Measurements from ENCODE around the gene TPM1. TPM values are rescaled to one million over a fixed set of nuclear protein-coding genes. Genes with fewer than 3 reads are reported as not detected.

The TPM1 gene
- total and polyA plus RNA-seq, 10 of the 15 experiments (the other 5 are each of a cell fraction or from before 2014, with no cell fraction given), result 0.43 to 10.0 (median 2.4) TPM

GRCh38 chr15:63093486-63094205, 51.1 kb downstream of the TPM1 start:
- Histone ChIP-seq H3K36me3 (ENCODE audit: control insufficient read depth in 2 of 2, insufficient read depth in 2 of 2, low read length in 1 of 2) (no peaks in the 10 kb centered on the region), H3K9me3 (replicated peaks; ENCODE audit: control insufficient read depth, insufficient read depth, low read length) (no peaks in the 10 kb centered on the region), H4K20me1 (ENCODE audit: control insufficient read depth, insufficient read depth) (no peaks in the 10 kb centered on the region), H3K27ac (ENCODE audit: control insufficient read depth, insufficient read depth) (no peak overlapping the region), H3K4me3 (no peak overlapping the region), H2AFZ (ENCODE audit: control insufficient read depth, low read depth, low read length) (peak overlapping the region; percentile 18; the same call in 1 of the 2 replicates), H3K4me1 (ENCODE audit: control insufficient read depth, insufficient read depth, low read length) (no peaks in the 10 kb centered on the region), H3K79me2 (ENCODE audit: control insufficient read depth, insufficient read depth, low read length) (no peaks in the 10 kb centered on the region), H3K9ac (ENCODE audit: control insufficient read depth, insufficient read depth, low read length) (no peak overlapping the region), H3K27me3 (replicated peaks in 1 of 2; ENCODE audit: control insufficient read depth in 2 of 2, insufficient read depth in 2 of 2, low read length in 1 of 2) (no peaks in the 10 kb centered on the region; a peak in 2 of 4 replicates), H3K4me2 (ENCODE audit: control insufficient read depth, insufficient read depth) (no peak overlapping the region)
- intact Hi-C loops (cut with micrococcal nuclease; ENCODE audit: unreplicated experiment), result loop anchor here (1.0 to 2.0 kb wide), 3 partner anchors 45 to 311 kb away; no protein-coding TSS in a partner anchor
- in situ Hi-C loops (cut with MboI), result loop anchor here (10.0 kb wide), 1 partner anchor 249 kb away; no protein-coding TSS in a partner anchor
- FAIRE-seq, result peak; percentile 93
- ChIA-PET CTCF (interaction anchor here (0.6 to 6.3 kb wide), 28 partner anchors 14 to 351 kb away, joined by 3 to 107 read pairs (median 4); no protein-coding TSS in a partner anchor), RAD21 (ENCODE audit: unreplicated experiment) (interaction anchor here (0.9 to 5.4 kb wide), 8 partner anchors 45 to 311 kb away, joined by 3 to 39 read pairs (median 4); no protein-coding TSS in a partner anchor), POLR2A (interaction anchor here (0.5 kb wide), 1 partner anchor 46 kb away, joined by 3 read pairs; no protein-coding TSS in a partner anchor), SMC1A (ENCODE audit: uncharacterized antibody, unreplicated experiment) (interaction anchor here (0.7 to 4.8 kb wide), 11 partner anchors 10 to 311 kb away, joined by 3 to 27 read pairs (median 3); no protein-coding TSS in a partner anchor)
- no TSS peak for BruUV-seq (replicated peaks)
- DNase-seq (ENCODE audit: low read depth, low spot score), result peak; percentile 35
- ATAC-seq, result peak; percentile 99
- 4% methylated on average over 6 of the region's 6 CpGs for whole genome bisulfite sequencing (ENCODE audit: insufficient coverage, insufficient replicate concordance, low lambda C conversion rate, missing lambda C conversion rate)
- TF ChIP-seq STAT3 (IDR thresholded peaks at IDR 0.05; ENCODE audit: low read depth, low read length) (no peak), SMARCA5 (IDR thresholded peaks at IDR 0.05) (peak; percentile 81; the same call in 1 of the 2 replicates), HCFC1 (IDR thresholded peaks at IDR 0.05; ENCODE audit: low read length) (0 out of 2 replicates have a peak, but pooled peaks have one; percentile 13), SUPT20H (IDR thresholded peaks at IDR 0.05; ENCODE audit: borderline replicate concordance, control insufficient read depth, low read depth, low read length) (no peak), PAX8 (IDR thresholded peaks at IDR 0.05) (no peak), TAF1 (IDR thresholded peaks at IDR 0.05; ENCODE audit: borderline replicate concordance, low read depth, low read length) (no peak), IRF5 (IDR thresholded peaks at IDR 0.05; ENCODE audit: borderline replicate concordance) (no peak), NR2C1 (IDR thresholded peaks at IDR 0.05) (peak; percentile 83), RUNX3 (IDR thresholded peaks at IDR 0.05; ENCODE audit: low read length) (0 out of 2 replicates have a peak, but pooled peaks have one; percentile 23), SMC3 (IDR thresholded peaks at IDR 0.05; ENCODE audit: borderline replicate concordance, low read length) (peak; percentile 90; the same call in 1 of the 2 replicates), NR2F1 (conservative IDR thresholded peaks at IDR 0.05) (peak; percentile 55; the same call in 1 of the 2 replicates), IKZF2 (IDR thresholded peaks at IDR 0.05) (0 out of 4 replicates have a peak, but pooled peaks of 1 of the 2 experiments have one; percentile 10), POU2F2 (IDR thresholded peaks at IDR 0.05; ENCODE audit: borderline replicate concordance, low read depth, low read length) (peak; percentile 63; the same call in 1 of the 3 replicates), REST (IDR thresholded peaks at IDR 0.05; ENCODE audit: low read depth, low read length) (no peak), PAX5 (IDR thresholded peaks at IDR 0.05; ENCODE audit: borderline replicate concordance, low read depth, low read length) (0 out of 2 replicates have a peak, but pooled peaks have one; percentile 29), HDGF (IDR thresholded peaks at IDR 0.05) (no peak), YY1 (IDR thresholded peaks at IDR 0.05; ENCODE audit: low read depth, low read length) (peak; percentile 89), ZNF24 (IDR thresholded peaks at IDR 0.05) (0 out of 2 replicates have a peak, but pooled peaks have one; percentile 23)

Data from GM12878 (cell line).